HG03280 (cell line): ENCODE data around the gene KRT38.
"Not testable (repeated sequence)": the region's sequence is repeated elsewhere in the genome, so short reads cannot be mapped to it uniquely, and the experiment has no call there.

Experiments
- ATAC-seq: cut with Tn5 transposase; IDR thresholded peaks from one replicate; pipeline ENCODE4 v1.9.1; 2021; ENCODE audit warnings: mild to moderate bottlenecking, moderate library complexity; ENCODE audit not compliant: unreplicated experiment

Gene KRT38

GRCh38 chr17:41396996-41397660 lies 43.7 kb downstream of the KRT38 start, which contains the start of gene KRT31:
Gene KRT31 (minus strand): TSS chr17:41397608. CDS start chr17:41397539, 69 bp downstream.
- ATAC-seq: no peak

DNA sequence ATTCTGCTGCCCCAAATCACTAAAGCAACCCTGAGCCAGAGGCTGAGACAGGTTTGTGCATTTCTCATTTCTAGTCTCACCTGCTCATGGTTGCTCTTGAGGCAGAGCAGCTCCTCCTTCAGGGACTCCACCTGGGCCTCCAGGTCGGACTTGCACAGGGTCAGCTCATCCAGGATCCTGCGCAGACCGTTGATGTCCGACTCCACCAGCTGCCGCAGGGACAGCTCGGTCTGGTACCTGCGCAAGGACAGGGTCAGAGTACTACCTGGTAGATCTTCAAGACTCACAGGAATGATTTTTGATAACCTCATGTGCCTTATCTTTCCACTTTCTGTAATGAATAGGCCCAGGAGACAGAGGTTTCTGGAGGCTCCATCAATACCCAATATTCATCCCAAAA lies 44.4 kb downstream of the KRT38 start:
- ATAC-seq: no peak

DNA sequence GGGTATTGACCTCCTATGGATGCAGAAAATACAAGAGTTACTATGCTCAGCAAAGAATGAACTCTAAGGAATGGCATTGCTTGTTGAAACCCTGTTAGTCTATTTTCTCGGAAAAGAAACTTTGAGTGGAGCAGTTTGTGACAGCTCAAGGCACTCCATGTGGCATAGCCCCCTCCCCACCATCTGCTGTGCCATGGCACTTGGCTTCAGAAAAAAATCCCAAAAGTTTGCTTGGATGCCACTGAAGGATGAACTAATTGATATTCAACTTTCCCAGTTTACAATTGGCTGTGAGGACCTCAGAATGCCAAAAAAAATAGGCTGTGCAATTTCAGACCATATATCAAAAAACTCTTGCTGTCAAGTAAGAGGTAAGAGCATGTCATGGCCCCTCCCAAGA lies 45.2 kb downstream of the KRT38 start:
- no peak for ATAC-seq

GRCh38 chr17:41395044-41395443 lies 45.7 kb downstream of the KRT38 start:
- not testable (repeated sequence) for ATAC-seq

- ATAC-seq: no peak
Observed at GRCh38 chr17:41394254-41394996, 46.4 kb downstream of the KRT38 start.

DNA sequence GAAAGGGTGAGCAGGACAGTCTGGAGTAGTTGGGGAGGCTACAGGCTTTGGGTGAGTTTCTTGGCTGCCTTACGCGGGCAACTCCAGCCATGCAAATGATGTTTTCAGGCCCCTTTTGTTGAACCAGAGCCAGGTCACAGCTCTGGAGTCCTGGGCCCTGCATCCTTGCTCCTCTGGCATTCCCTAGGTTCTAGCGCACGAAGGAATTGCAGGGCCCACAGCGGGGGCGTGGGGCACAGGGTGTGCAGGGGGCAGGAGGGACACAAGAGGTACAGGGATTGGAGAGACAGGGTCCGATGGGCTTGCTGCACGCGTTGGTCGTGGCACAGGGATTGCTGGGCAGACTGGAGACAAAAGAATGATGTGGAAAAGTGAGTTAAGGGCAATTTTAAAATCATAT lies 47.0 kb downstream of the KRT38 start:
- ATAC-seq: no peak

DNA sequence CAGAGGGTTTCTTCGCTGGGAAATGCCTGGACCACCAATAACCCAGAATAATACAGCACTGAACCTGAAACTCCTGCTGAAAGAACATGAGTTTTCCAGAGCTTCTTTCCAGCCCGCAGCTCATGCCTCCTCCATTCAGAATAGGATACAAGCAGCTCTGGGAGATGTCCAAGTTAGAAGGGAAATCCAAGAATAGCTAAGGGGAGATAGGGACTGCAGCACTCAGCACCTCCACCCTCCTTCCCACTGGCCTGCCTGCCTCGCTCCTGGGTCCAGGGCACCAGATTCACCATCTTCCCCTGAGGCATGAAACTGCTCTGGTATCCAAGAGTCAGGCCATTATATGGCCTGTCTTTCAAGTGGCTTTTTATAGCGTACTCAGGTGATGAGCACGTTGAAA lies 47.5 kb downstream of the KRT38 start:
- ATAC-seq: no peak

DNA sequence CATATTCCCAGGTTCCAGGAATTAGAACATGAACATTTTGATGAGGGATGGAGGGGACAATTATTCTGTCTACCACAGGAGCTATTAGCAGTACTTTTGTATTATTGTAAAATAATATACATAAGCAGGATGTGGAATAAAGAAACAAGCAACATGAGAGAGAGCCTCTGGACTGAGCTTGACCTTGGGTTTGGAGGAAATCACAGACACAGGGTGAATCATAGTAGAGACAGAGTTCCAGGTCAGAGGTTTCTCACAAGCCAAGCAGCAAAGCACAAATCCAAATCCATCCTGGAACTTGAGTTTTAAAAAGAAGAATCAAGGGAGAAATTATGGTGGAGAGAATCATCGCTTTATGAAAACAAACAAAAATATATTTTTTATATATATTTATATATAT lies 48.5 kb downstream of the KRT38 start:
- ATAC-seq: no peak

- no peak for ATAC-seq
Observed at GRCh38 chr17:41391535-41391934, 49.2 kb downstream of the KRT38 start.

- no peak for ATAC-seq
Observed at GRCh38 chr17:41390411-41390938, 50.3 kb downstream of the KRT38 start.

DNA sequence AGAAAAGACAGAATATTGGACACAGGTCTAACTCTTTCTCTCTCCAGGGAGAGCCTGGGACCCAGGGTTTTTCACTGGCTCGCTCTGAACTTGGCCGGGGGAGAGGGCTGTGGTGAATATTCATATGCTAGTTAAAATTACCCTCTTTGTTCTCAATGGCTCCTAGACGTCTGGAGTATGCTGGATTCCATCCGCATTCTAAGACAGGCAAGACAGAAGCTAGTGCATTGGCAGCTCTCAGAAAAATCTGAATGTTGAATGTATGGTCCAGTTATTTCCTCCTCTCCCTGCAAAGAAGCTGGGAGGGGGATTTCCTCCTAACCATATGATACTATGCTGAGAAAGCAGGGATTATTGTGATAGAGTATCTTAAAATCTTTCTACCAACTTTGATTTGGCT lies 53.1 kb downstream of the KRT38 start:
- ATAC-seq: no peak

DNA sequence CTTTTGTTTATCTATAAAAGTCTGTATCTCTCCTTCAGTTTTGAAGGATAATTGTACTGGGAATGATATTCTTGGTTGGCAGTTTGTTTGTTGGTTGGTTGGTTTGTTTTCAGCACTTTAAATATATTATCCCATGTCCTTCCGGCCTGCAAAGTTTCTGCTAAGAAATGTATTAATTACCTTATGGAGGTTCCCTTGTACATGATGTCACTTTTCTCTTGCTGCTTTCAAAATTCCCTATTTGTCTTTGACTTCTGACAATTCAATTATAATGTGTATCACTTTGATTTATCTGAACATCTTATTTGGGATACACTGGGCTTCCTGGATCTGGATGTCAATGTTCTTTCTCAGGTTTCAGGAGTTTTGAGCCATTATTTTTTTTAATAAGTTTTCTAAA lies 54.6 kb downstream of the KRT38 start:
- no peak for ATAC-seq
